ENCODE results near the gene PRKG1.

The PRKG1 gene

DNA sequence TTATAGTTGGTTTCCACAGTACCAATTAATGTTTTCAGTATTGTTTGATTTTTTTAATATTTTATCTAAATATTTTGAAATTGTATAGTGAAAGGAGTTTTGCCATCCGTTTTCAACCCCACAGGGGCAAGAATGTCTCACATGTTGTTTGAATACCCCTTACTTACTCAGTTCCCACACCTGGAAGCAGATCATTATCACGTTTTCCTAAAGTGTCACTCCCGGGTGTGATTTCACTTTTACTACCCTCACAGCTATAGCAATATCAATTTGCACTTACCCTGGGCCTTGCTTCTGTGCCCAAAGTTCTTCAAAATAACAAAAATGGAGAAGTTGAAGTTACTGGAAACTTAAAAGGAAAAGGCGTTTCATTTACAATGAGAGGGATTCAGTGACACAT is 397.0 kb downstream of the PRKG1 start:
- Histone ChIP-seq H3K9ac (ENCODE audit: low read depth, low read length, poor library complexity, severe bottlenecking) (no peak overlapping the region), H2AFZ (ENCODE audit: low read length) (no peak overlapping the region), H3F3A (ENCODE audit: low read depth) (no peaks in the 10 kb centered on the region), H3K4me3 (ENCODE audit: low read length, poor library complexity, severe bottlenecking) (no peak overlapping the region), H4K20me1 (ENCODE audit: insufficient read depth, low read length, poor library complexity, severe bottlenecking) (no peaks in the 10 kb centered on the region), H3K4me2 (ENCODE audit: low read depth, low read length, poor library complexity, severe bottlenecking) (no peak overlapping the region), H3K27me3 (ENCODE audit: insufficient read depth, low read length, poor library complexity, severe bottlenecking) (no peaks in the 10 kb centered on the region), H3K9me3 (ENCODE audit: insufficient read depth, low read depth, low read length) (no peaks in the 10 kb centered on the region), H3K79me2 (ENCODE audit: insufficient read depth, low read length) (no peaks in the 10 kb centered on the region), H3K9me2 (replicated peaks; ENCODE audit: low read depth, low read length) (no peaks in the 10 kb centered on the region), H3K36me3 (ENCODE audit: insufficient read depth, low read length) (no peaks in the 10 kb centered on the region), H3K4me1 (ENCODE audit: insufficient read depth, low read length, poor library complexity, severe bottlenecking) (no peaks in the 10 kb centered on the region)
- no peak for TF ChIP-seq EZH2phosphoT487 (IDR thresholded peaks at IDR 0.05; ENCODE audit: borderline replicate concordance)
- TF ChIP-seq, protein P1, sequence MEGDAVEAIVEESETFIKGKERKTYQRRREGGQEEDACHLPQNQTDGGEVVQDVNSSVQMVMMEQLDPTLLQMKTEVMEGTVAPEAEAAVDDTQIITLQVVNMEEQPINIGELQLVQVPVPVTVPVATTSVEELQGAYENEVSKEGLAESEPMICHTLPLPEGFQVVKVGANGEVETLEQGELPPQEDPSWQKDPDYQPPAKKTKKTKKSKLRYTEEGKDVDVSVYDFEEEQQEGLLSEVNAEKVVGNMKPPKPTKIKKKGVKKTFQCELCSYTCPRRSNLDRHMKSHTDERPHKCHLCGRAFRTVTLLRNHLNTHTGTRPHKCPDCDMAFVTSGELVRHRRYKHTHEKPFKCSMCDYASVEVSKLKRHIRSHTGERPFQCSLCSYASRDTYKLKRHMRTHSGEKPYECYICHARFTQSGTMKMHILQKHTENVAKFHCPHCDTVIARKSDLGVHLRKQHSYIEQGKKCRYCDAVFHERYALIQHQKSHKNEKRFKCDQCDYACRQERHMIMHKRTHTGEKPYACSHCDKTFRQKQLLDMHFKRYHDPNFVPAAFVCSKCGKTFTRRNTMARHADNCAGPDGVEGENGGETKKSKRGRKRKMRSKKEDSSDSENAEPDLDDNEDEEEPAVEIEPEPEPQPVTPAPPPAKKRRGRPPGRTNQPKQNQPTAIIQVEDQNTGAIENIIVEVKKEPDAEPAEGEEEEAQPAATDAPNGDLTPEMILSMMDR (conservative IDR thresholded peaks at IDR 0.05; ENCODE audit: low read length), result no peak

DNA sequence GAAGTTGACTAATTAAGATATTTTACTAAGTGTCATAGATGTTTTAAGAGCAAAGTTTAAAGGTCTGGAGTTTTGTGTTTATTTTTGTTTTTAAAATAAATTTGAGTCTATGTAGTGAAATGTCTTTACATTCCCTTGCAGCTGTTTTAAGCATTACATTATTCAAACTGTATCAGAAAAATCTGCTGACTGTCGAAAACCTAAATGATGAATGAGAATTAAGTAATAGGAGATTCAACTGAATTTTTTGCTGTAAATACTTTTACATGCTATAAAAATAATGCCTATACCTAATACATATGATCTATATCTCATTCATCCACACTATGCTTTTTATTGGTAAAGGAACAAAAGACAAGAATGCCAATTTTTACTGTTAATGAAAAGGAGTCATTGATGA is 397.9 kb downstream of the PRKG1 start:
- no peak overlapping the region for H2AFZ ChIP-seq (ENCODE audit: low read length)
- no peaks in the 10 kb centered on the region for H3K36me3 ChIP-seq (ENCODE audit: insufficient read depth, low read length)
- H3K9me3 ChIP-seq (ENCODE audit: insufficient read depth, low read depth, low read length), result no peaks in the 10 kb centered on the region
- no peaks in the 10 kb centered on the region for H3F3A ChIP-seq (ENCODE audit: low read depth)
- no peaks in the 10 kb centered on the region for H3K4me1 ChIP-seq (ENCODE audit: insufficient read depth, low read length, poor library complexity, severe bottlenecking)
- H3K79me2 ChIP-seq (ENCODE audit: insufficient read depth, low read length), result no peaks in the 10 kb centered on the region
- TF ChIP-seq EZH2phosphoT487 (IDR thresholded peaks at IDR 0.05; ENCODE audit: borderline replicate concordance), result no peak
- TF ChIP-seq, protein P1 (conservative IDR thresholded peaks at IDR 0.05; ENCODE audit: low read length), result no peak
- no peaks in the 10 kb centered on the region for H3K27me3 ChIP-seq (ENCODE audit: insufficient read depth, low read length, poor library complexity, severe bottlenecking)
- no peaks in the 10 kb centered on the region for H4K20me1 ChIP-seq (ENCODE audit: insufficient read depth, low read length, poor library complexity, severe bottlenecking)
- no peak overlapping the region for H3K9ac ChIP-seq (ENCODE audit: low read depth, low read length, poor library complexity, severe bottlenecking)
- H3K4me3 ChIP-seq (ENCODE audit: low read length, poor library complexity, severe bottlenecking), result no peak overlapping the region
- H3K4me2 ChIP-seq (ENCODE audit: low read depth, low read length, poor library complexity, severe bottlenecking), result no peak overlapping the region
- H3K9me2 ChIP-seq (replicated peaks; ENCODE audit: low read depth, low read length), result no peaks in the 10 kb centered on the region

DNA sequence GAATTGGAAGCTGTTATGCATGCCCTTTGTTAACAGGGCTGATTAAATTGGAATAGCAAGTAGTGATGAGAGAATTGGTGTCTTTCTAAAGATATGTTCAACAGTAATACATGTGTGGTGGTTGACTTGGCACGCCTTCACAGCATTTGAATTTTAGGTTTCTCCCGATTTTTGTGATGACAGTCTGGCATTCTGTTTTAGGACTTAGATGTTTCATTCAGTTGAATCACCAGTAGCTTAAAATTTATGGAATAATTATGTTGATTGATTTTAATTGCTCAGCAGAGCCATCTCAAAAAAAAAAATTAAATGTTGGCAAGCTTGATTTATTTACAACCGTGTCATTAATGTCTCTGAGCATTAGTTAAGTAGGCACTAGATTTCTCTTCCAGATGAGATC is 405.4 kb downstream of the PRKG1 start:
- Histone ChIP-seq H3K9ac (ENCODE audit: low read depth, low read length, poor library complexity, severe bottlenecking) (no peak overlapping the region), H3K4me3 (ENCODE audit: low read length, poor library complexity, severe bottlenecking) (no peak overlapping the region), H3K9me3 (ENCODE audit: insufficient read depth, low read depth, low read length) (no peaks in the 10 kb centered on the region), H3K4me1 (ENCODE audit: insufficient read depth, low read length, poor library complexity, severe bottlenecking) (no peaks in the 10 kb centered on the region), H3K9me2 (replicated peaks; ENCODE audit: low read depth, low read length) (no peaks in the 10 kb centered on the region), H3K79me2 (ENCODE audit: insufficient read depth, low read length) (no peaks in the 10 kb centered on the region), H3F3A (ENCODE audit: low read depth) (no peaks in the 10 kb centered on the region), H3K27me3 (ENCODE audit: insufficient read depth, low read length, poor library complexity, severe bottlenecking) (no peaks in the 10 kb centered on the region), H3K4me2 (ENCODE audit: low read depth, low read length, poor library complexity, severe bottlenecking) (no peak overlapping the region), H4K20me1 (ENCODE audit: insufficient read depth, low read length, poor library complexity, severe bottlenecking) (no peaks in the 10 kb centered on the region), H3K36me3 (ENCODE audit: insufficient read depth, low read length) (no peaks in the 10 kb centered on the region), H2AFZ (ENCODE audit: low read length) (no peak overlapping the region)
- TF ChIP-seq, protein P1 (conservative IDR thresholded peaks at IDR 0.05; ENCODE audit: low read length), result no peak
- no peak for TF ChIP-seq EZH2phosphoT487 (IDR thresholded peaks at IDR 0.05; ENCODE audit: borderline replicate concordance)

All from Loucy (cell line).